GM18867 (cell line): ENCODE results near the gene ADCY5.

Experiments
- ATAC-seq: cut with Tn5 transposase; IDR thresholded peaks from one replicate; pipeline ENCODE4 v1.9.1; 2021; ENCODE audit warnings: mild to moderate bottlenecking, moderate library complexity; ENCODE audit not compliant: unreplicated experiment

The ADCY5 gene

GRCh38 chr3:123312331-123313265 lies 136.3 kb downstream of the ADCY5 start:
- no peak for ATAC-seq

GRCh38 chr3:123311201-123311600 lies 137.7 kb downstream of the ADCY5 start:
- ATAC-seq = no peak

DNA sequence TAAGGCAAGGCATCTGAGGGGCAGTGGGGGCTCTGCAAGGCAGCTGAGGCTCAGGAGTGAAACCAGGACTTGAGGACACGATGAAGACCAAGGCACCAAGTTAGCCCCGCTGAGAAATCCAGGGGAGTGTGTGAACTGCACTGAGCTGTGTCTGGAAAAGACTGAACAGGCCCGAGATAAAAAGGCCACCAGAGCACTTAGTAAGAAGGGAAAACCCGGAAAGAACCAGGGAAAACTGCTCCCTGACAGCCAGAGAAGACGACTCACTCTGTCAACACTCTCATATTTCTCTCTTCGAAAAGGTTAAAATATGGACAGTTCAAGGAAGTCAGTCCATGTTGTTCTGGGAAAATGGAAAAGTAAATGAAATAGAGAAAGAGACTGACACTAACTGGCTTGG lies 138.1 kb downstream of the ADCY5 start:
- no peak for ATAC-seq

DNA sequence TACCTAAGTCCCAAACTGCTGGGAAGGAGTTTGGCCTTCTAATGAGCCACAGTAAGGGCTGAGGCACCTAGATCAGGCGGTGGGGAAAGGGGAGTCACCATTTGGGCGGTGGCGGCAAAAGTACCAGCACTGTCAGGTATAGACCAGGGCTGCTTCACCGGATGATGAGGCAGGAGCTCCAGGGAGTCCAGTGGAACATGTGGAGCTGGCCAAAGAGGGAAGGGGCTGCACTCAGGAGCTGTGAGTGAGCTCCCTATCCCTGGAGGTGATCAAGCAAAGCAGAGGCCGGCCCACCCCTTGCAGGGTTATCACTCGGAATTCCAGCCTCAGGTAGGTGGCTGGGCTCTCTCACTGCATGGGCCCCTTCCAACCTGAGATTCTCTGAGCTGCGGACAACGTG lies 138.7 kb downstream of the ADCY5 start:
- no peak for ATAC-seq

- no peak for ATAC-seq
These were observed 141.8 kb downstream of the ADCY5 start for GRCh38 chr3:123307064-123307463.

- no peak for ATAC-seq
These were observed 143.7 kb downstream of the ADCY5 start for GRCh38 chr3:123305192-123305591.

- no peak for ATAC-seq
These were observed 144.8 kb downstream of the ADCY5 start for GRCh38 chr3:123303976-123304560.

DNA sequence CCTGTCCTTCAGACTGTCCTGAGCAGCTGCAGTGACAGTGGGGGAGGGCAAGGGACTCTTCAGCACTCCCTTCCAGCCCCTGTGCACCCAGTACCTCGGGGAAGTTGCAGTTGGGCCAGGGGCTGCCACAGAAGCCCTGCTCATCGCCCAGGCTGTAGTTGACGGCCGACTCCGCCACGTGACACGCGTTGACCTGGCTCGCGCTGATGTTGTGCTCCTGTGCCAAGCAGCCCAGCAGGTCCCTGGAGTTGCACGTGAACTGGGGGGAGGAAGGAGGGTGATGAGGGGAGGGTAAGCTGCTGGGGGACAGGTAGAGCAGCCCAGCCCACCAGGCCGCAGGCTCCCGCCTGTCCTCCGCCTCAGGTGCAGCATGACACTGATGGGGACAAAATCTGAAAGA lies 145.9 kb downstream of the ADCY5 start:
- ATAC-seq = no peak

- ATAC-seq = no peak
These were observed 147.3 kb downstream of the ADCY5 start for GRCh38 chr3:123301331-123302184.

- ATAC-seq = no peak
These were observed 148.3 kb downstream of the ADCY5 start for GRCh38 chr3:123300583-123300982.

GRCh38 chr3:123300056-123300455 lies 148.8 kb downstream of the ADCY5 start:
- no peak for ATAC-seq

DNA sequence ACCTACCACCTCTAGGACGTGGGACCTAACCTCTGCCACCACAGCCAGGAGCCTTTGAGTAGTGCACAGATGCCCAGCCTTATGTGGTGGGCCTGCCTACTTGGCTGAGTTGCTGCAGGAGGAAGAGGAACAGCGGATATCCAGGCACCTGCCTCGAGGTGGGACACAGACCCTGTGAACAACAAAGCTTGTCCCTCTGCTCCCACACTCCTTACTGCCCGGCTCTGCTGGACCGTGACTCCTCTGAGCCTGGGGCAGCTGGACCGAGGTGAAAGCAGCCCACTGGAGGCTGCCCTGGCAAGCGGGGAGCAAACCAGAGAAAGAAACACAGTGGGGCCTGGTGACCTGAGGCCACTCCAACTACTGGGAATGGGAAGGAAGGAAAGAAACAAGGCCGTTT lies 149.3 kb downstream of the ADCY5 start:
- no peak for ATAC-seq

GRCh38 chr3:123298903-123299302 lies 150.0 kb downstream of the ADCY5 start:
- ATAC-seq = no peak

DNA sequence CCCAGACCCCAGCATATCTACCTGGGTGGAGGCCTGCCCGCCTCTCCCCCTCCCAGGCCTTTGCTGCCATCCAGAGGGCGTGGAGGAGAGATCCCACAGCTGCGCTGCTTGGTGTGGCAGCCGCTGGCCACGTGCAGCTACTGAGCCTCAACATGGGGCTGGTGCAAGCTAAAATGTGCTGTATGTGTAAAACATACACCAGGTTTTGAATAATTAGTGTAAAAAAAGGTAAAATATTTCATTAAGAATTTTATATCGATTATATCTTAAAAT lies 151.3 kb downstream of the ADCY5 start:
- ATAC-seq = no peak

DNA sequence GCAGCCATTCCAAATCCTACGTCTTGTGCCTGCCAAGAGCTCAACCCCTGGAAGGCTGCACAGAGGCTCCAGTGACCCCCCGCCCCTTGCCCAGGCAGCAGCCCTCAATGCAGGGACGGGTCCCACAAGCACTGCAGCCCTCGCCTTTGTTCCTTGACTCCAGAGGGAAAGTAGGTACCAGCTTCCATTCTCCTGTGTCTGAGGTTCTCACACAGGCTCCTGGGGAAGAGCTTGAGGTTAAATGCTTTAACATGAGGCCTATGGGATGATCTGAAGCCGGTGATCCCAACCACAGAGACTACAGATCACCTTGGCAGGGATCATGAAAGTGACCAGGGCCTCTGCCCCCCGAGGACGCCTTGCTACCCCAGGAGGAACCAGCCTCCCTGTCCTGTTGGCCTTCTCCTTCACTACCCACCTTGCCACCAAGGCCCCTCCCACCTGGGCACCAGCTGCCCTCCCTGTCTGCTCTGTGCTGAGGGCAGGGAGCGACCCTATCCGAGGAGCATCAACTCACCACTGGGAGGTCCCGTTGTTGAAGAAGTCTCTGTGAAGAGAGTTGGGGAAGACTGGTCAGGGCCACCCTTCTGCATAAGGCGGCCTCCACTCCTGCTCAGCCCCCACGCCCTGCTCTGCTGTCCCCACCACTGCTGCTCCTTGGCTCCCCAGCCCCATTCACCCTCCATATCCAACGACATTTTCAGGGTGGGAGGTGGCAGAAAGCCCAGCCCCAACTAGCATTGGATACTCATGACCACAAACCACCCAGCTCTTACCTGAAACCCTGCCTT lies 151.9 kb downstream of the ADCY5 start:
- ATAC-seq = no peak

- no peak for ATAC-seq
These were observed 152.6 kb downstream of the ADCY5 start for GRCh38 chr3:123296261-123296660.

DNA sequence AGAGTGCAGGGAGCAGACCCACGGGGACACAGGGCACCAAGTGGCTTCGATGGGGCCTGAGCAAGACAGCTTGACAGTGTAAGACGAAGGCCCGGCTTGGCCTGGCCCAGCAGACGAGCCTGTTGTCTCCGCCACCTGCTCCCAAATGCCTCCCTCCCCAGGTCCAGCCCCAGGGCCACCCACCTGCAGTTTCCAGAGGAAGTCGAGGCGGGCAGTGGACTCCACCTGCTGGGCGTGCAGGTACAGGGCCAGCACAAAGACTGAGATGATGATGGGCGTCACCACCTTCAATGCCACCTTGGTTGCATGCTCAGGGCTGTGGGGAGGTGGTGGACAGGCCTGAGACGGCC lies 153.0 kb downstream of the ADCY5 start:
- ATAC-seq = no peak

- no peak for ATAC-seq
These were observed 153.6 kb downstream of the ADCY5 start for GRCh38 chr3:123295171-123295900.

DNA sequence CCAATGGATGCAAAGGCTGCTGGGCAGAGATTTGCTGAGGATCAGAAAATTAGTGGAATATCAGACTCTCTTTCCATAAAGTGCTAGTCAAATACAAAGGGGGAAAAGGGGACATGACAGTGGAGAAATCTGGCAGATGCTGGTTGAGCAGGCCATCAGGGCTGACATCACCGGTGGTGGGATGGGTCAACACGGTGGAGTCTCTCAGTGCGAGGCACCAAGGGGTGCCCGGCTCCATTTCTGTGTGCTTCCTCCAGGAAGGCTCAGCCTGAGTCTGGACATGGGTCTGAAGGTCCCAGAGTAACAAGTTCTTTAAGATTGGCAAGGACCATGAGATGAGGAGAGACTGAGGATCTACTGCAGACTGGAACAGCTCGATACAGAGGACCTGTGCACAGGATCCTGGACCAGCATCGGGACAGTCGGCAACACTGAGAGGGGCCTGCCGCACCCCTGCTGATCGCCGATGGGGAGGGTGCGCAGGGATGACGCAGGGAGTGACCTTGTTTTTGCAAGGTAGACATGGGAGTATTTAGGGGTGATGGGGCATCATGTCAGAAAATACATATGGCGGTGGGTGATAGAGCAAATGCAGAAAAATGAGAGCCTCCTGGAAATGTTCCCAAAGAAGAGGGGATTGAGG lies 154.5 kb downstream of the ADCY5 start:
- ATAC-seq = no peak
